H9 (cell line): ENCODE measurements around the gene OR8D1. TPM values are rescaled to one million over a fixed set of nuclear protein-coding genes. Genes with fewer than 3 reads are reported as not detected.

Experiments
- DNase-seq: peaks from one replicate; pipeline ENCODE4 v3.0.0-alpha.2; 2017
- H2AFZ ChIP-seq: one replicate; pipeline ENCODE4 v1.6.1; 2013; ENCODE audit warnings: mild to moderate bottlenecking, low read length, control low read depth, moderate library complexity
- H2AK5ac ChIP-seq: 2 replicates; pipeline ENCODE4 v1.6.1; 2013; ENCODE audit warnings: low read length, control low read depth, mixed read lengths; ENCODE audit not compliant: insufficient read length
- H2BK120ac ChIP-seq: one replicate; pipeline ENCODE4 v1.6.1; 2013; ENCODE audit warnings: low read depth, mild to moderate bottlenecking, low read length, control low read depth, inconsistent platforms; ENCODE audit not compliant: poor library complexity, severe bottlenecking
- H2BK12ac ChIP-seq: 2 replicates; pipeline ENCODE4 v1.6.1; 2013; ENCODE audit warnings: low read length, control low read depth, mixed read lengths, low read depth; ENCODE audit not compliant: insufficient read length
- H2BK15ac ChIP-seq: 2 replicates; pipeline ENCODE4 v1.6.1; 2013; ENCODE audit warnings: low read depth, low read length, control low read depth
- H2BK20ac ChIP-seq: one replicate; pipeline ENCODE4 v1.6.1; 2013; ENCODE audit warnings: low read depth, mild to moderate bottlenecking, low read length, control low read depth, inconsistent platforms; ENCODE audit not compliant: poor library complexity, severe bottlenecking
- H2BK5ac ChIP-seq: 2 replicates; pipeline ENCODE4 v1.6.1; 2013; ENCODE audit warnings: low read length, control low read depth, mixed read lengths; ENCODE audit not compliant: insufficient read length
- H3K14ac ChIP-seq: 2 replicates; pipeline ENCODE4 v1.6.1; 2013; ENCODE audit warnings: low read length, control low read depth; ENCODE audit not compliant: insufficient read depth
- H3K18ac ChIP-seq: 2 replicates; pipeline ENCODE4 v1.6.1; 2013; ENCODE audit warnings: low read depth, mild to moderate bottlenecking, mixed read lengths, low read length, control low read depth; ENCODE audit not compliant: insufficient read length
- H3K23ac ChIP-seq: 2 replicates; pipeline ENCODE4 v1.6.1; 2013; ENCODE audit warnings: low read length, control low read depth, mixed read lengths, low read depth; ENCODE audit not compliant: insufficient read length
- H3K23me2 ChIP-seq: 2 replicates; pipeline ENCODE4 v1.6.1; 2013; ENCODE audit warnings: low read depth, mild to moderate bottlenecking, mixed read lengths, low read length, control low read depth; ENCODE audit not compliant: insufficient read length, poor library complexity, severe bottlenecking
- H3K27ac ChIP-seq: 2 replicates; pipeline ENCODE4 v1.5.1; 2013; ENCODE audit warnings: low read length, control low read depth, mixed read lengths, low read depth; ENCODE audit not compliant: insufficient read length
- H3K27me3 ChIP-seq: 2 replicates; pipeline ENCODE4 v1.6.1; 2013; ENCODE audit warnings: low read length, control low read depth, inconsistent platforms; ENCODE audit not compliant: insufficient read depth
- H3K4ac ChIP-seq: 2 replicates; pipeline ENCODE4 v1.6.1; 2013; ENCODE audit warnings: low read depth, mild to moderate bottlenecking, control low read depth, inconsistent platforms, low read length, moderate library complexity
- H3K4me1 ChIP-seq: 2 replicates; pipeline ENCODE4 v1.6.1; 2013; ENCODE audit warnings: low read length, control low read depth, inconsistent platforms; ENCODE audit not compliant: insufficient read depth
- H3K4me2 ChIP-seq: 2 replicates; pipeline ENCODE4 v1.6.1; 2013; ENCODE audit warnings: low read length, control low read depth, mixed read lengths; ENCODE audit not compliant: insufficient read length, insufficient read depth
- H3K56ac ChIP-seq: 2 replicates; pipeline ENCODE4 v1.6.1; 2013; ENCODE audit warnings: low read depth, mild to moderate bottlenecking, mixed read lengths, low read length, control low read depth; ENCODE audit not compliant: insufficient read length
- H3K79me1 ChIP-seq: 2 replicates; pipeline ENCODE4 v1.6.1; 2013; ENCODE audit warnings: low read depth, mild to moderate bottlenecking, moderate library complexity, low read length, control low read depth, inconsistent platforms; ENCODE audit not compliant: insufficient read depth, poor library complexity, severe bottlenecking
- H3K79me2 ChIP-seq: 2 replicates; pipeline ENCODE4 v1.6.1; 2013; ENCODE audit warnings: low read length, control low read depth, inconsistent platforms; ENCODE audit not compliant: insufficient read depth
- H3K9ac ChIP-seq: 2 replicates; pipeline ENCODE4 v1.6.1; 2013; ENCODE audit warnings: low read length, control low read depth, mixed read lengths; ENCODE audit not compliant: insufficient read length; ENCODE audit errors: extremely low read depth
- H3K9me3 ChIP-seq: one replicate; pipeline ENCODE4 v1.6.1; 2013; ENCODE audit warnings: low read depth, low read length, inconsistent platforms; ENCODE audit not compliant: control insufficient read depth
- H3T11ph ChIP-seq: one replicate; pipeline ENCODE4 v1.6.1; 2013; ENCODE audit warnings: mild to moderate bottlenecking, low read length, control low read depth, inconsistent platforms
- H4K20me1 ChIP-seq: one replicate; pipeline ENCODE4 v1.6.1; 2013; ENCODE audit not compliant: control insufficient read depth, insufficient read length, insufficient read depth
- H4K5ac ChIP-seq: 2 replicates; pipeline ENCODE4 v1.6.1; 2013; ENCODE audit warnings: low read depth, mild to moderate bottlenecking, mixed read lengths, low read length, control low read depth; ENCODE audit not compliant: insufficient read length
- H4K8ac ChIP-seq: replicated peaks from 2 replicates; pipeline ENCODE4 v1.6.1; 2013; ENCODE audit warnings: low read length, control low read depth, mixed read lengths, low read depth; ENCODE audit not compliant: insufficient read length
- H4K91ac ChIP-seq: 2 replicates; pipeline ENCODE4 v1.6.1; 2013; ENCODE audit warnings: low read depth, mild to moderate bottlenecking, moderate library complexity, mixed read lengths, low read length, control low read depth; ENCODE audit not compliant: insufficient read length
- H3K27ac Mint-ChIP-seq, 3 experiments: 2 replicates in 2 of 3; 3 replicates in 1 of 3; pipeline ENCODE4 v1.8.0; 2020 to 2021; ENCODE audit warnings: mixed read lengths in 3 of 3, mild to moderate bottlenecking in 1 of 3, moderate library complexity in 1 of 3
- H3K27me3 Mint-ChIP-seq: 2 replicates; pipeline ENCODE4 v1.8.0; 2021; ENCODE audit warnings: low read depth, mild to moderate bottlenecking, moderate library complexity, mixed read lengths
- H3K36me3 Mint-ChIP-seq, 3 experiments: 2 replicates in 2 of 3; 3 replicates in 1 of 3; pipeline ENCODE4 v1.8.0; 2020 to 2021; ENCODE audit warnings: low read depth in 3 of 3, mixed read lengths in 3 of 3; ENCODE audit not compliant: insufficient read depth in 1 of 3
- H3K4me1 Mint-ChIP-seq, 2 experiments: 2 replicates each; pipeline ENCODE4 v1.8.0; 2020; ENCODE audit warnings: mixed read lengths in 2 of 2
- H3K4me3 Mint-ChIP-seq, 2 experiments: 2 replicates in 1 of 2; 3 replicates in 1 of 2; pipeline ENCODE4 v1.8.0; 2020 to 2021; ENCODE audit warnings: mild to moderate bottlenecking in 2 of 2, mixed read lengths in 2 of 2, moderate library complexity in 1 of 2
- H3K9me3 Mint-ChIP-seq, 2 experiments: 2 replicates in 1 of 2; 3 replicates in 1 of 2; pipeline ENCODE4 v1.8.0; 2020; ENCODE audit warnings: mild to moderate bottlenecking in 2 of 2, mixed read lengths in 2 of 2, moderate library complexity in 1 of 2
- WGBS: extraction: QIAGEN DNeasy Blood & Tissue Kit; methylation state at CpG from one replicate; pipeline ENCODE4 v1.1.7; 2013; ENCODE audit warnings: missing lambda C conversion rate, low lambda C conversion rate, mixed read lengths; ENCODE audit not compliant: insufficient read length; ENCODE audit errors: extremely low coverage; 5-methylcytosine and 5-hydroxymethylcytosine counted together
- total RNA-seq: library from RNA; stranded (reverse); gene quantifications from 2 replicates; pipeline ENCODE4 v1.2.1, GENCODE V29; 2021
- TF ChIP-seq, protein P1 (sequence below): fragments of 200-600 bp; sonication (generic); conservative IDR thresholded peaks from 3 replicates; pipeline ENCODE4 v1.8.0; 2021; ENCODE audit warnings: antibody characterized with exemption, mild to moderate bottlenecking

The OR8D1 gene
- total RNA-seq, 1 experiment from 2014 or later: not detected

DNA sequence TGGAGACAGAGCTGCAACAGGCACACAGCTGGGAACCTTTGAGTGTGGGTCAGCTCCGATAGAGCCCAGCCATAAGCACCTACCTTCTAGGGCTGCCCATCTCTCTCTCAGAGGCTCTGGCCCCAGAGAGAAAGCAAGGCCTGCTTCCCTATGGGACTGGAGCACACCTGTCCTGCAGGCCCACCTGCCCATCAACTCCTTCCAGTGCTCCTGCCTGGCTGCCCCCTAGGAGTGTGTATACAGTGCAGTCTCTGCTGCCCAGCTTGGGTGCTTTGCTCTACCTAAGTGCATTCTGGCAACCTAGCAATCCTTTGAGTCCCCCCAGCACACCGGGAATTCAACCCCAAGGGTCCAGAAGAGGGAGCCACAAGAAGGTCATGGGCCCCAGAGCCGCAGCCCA, 36.5 kb downstream of the OR8D1 start:
- H3K4me1 Mint-ChIP-seq: peaks cover 17 to 19% of the 10 kb centered on the region in 2 experiments

More for the DNA sequence above, 36.5 kb downstream of the OR8D1 start:
- Histone ChIP-seq H3K9me3 (no peaks in the 10 kb centered on the region), H3K4me2 (no peak overlapping the region), H3K56ac (no peak overlapping the region), H4K5ac (no peak overlapping the region), H3K23me2 (no peaks in the 10 kb centered on the region), H3K18ac (no peak overlapping the region), H3T11ph (no peak overlapping the region), H4K8ac (no peak overlapping the region), H4K91ac (no peak overlapping the region), H2BK120ac (no peak overlapping the region), H2BK12ac (no peak overlapping the region), H3K4me1 (peaks cover 3% of the 10 kb centered on the region; the same call in 1 of the 2 replicates), H2BK20ac (no peak overlapping the region), H3K23ac (no peak overlapping the region), H3K4ac (no peak overlapping the region), H2AK5ac (no peak overlapping the region), H3K79me2 (no peaks in the 10 kb centered on the region), H3K79me1 (no peaks in the 10 kb centered on the region), H4K20me1 (no peaks in the 10 kb centered on the region), H2AFZ (no peak overlapping the region), H3K14ac (no peak overlapping the region), H3K27me3 (no peaks in the 10 kb centered on the region), H2BK15ac (no peak overlapping the region), H3K27ac (no peak overlapping the region), H2BK5ac (no peak overlapping the region), H3K9ac (no peak overlapping the region)
- Mint-ChIP-seq H3K36me3 (peaks cover 0 to 9% (median 0%) of the 10 kb centered on the region in 3 experiments; a peak in 5 of 7 replicates), H3K4me3 (no peak overlapping the region), H3K27me3 (no peaks in the 10 kb centered on the region; the same call in 1 of the 2 replicates), H3K27ac (no peak overlapping the region), H3K9me3 (peaks cover 11 to 12% of the 10 kb centered on the region in 2 experiments; a peak in 3 of 5 replicates)
- no CpG with 5 or more reads among the region's 3 CpGs for WGBS
- DNase-seq: peak; percentile 32
- TF ChIP-seq, protein P1, sequence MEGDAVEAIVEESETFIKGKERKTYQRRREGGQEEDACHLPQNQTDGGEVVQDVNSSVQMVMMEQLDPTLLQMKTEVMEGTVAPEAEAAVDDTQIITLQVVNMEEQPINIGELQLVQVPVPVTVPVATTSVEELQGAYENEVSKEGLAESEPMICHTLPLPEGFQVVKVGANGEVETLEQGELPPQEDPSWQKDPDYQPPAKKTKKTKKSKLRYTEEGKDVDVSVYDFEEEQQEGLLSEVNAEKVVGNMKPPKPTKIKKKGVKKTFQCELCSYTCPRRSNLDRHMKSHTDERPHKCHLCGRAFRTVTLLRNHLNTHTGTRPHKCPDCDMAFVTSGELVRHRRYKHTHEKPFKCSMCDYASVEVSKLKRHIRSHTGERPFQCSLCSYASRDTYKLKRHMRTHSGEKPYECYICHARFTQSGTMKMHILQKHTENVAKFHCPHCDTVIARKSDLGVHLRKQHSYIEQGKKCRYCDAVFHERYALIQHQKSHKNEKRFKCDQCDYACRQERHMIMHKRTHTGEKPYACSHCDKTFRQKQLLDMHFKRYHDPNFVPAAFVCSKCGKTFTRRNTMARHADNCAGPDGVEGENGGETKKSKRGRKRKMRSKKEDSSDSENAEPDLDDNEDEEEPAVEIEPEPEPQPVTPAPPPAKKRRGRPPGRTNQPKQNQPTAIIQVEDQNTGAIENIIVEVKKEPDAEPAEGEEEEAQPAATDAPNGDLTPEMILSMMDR: no peak
